B cell (primary cell): ENCODE measurements around the gene ARHGEF33.

Experiments used
- CTCF ChIP-seq: fragments of 200-600 bp; IDR thresholded peaks from one replicate; pipeline ENCODE4 v1.8.0; 2022; ENCODE audit warnings: antibody characterized with exemption, mild to moderate bottlenecking
- EZH2 ChIP-seq: IDR thresholded peaks from 2 replicates; pipeline ENCODE4 v1.6.1; 2012; ENCODE audit warnings: borderline replicate concordance, low read depth, mild to moderate bottlenecking, moderate library complexity, low read length; ENCODE audit not compliant: insufficient read depth, poor library complexity, severe bottlenecking

GRCh38 chr2:38973266-38973665 lies 83.6 kb downstream of the ARHGEF33 start:
- TF ChIP-seq CTCF, result no peak
- no peak for TF ChIP-seq EZH2
